ENCODE data around the gene VEZT.

VEZT gene

GRCh38 chr12:95282266-95282665, 64.7 kb downstream of the VEZT start:
- TF ChIP-seq SIN3A (IDR thresholded peaks at IDR 0.05; ENCODE audit: borderline replicate concordance, insufficient read depth, low read length) (no peak), FOXP2 (optimal IDR thresholded peaks at IDR 0.05; ENCODE audit: borderline replicate concordance, extremely low read depth, extremely low read length, insufficient read depth) (no peak), TAF1 (IDR thresholded peaks at IDR 0.05; ENCODE audit: borderline replicate concordance, insufficient read depth, low read length) (no peak), REST (IDR thresholded peaks at IDR 0.05; ENCODE audit: insufficient read depth in 1 of 2, low read depth in 2 of 2, low read length in 2 of 2) (no peak), POLR2AphosphoS5 (IDR thresholded peaks at IDR 0.05; ENCODE audit: low read depth, low read length) (no peak)

DNA sequence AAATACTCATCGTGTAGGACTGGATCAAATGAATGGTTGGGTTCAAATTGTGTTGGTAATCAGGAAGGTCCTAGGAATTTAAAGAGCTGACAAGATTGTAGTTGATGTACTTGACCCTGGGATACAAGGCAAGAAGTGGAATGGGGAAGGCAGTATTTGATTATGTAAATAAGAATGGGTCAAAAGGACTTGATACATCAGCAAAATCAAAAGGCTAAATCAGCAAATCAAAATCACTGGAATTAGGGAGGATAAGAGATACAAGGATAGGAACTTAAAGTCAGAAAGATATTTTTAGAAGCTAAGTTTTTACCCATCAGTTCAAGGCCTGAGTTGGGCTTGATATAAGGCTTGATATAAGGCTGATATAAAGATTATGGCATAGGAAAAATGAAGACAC, 65.8 kb downstream of the VEZT start:
- TF ChIP-seq REST (IDR thresholded peaks at IDR 0.05; ENCODE audit: insufficient read depth in 1 of 2, low read depth in 2 of 2, low read length in 2 of 2) (no peak), TAF1 (IDR thresholded peaks at IDR 0.05; ENCODE audit: borderline replicate concordance, insufficient read depth, low read length) (no peak), SIN3A (IDR thresholded peaks at IDR 0.05; ENCODE audit: borderline replicate concordance, insufficient read depth, low read length) (no peak), FOXP2 (optimal IDR thresholded peaks at IDR 0.05; ENCODE audit: borderline replicate concordance, extremely low read depth, extremely low read length, insufficient read depth) (no peak), POLR2AphosphoS5 (IDR thresholded peaks at IDR 0.05; ENCODE audit: low read depth, low read length) (no peak)

GRCh38 chr12:95286713-95287112, 69.1 kb downstream of the VEZT start:
- TF ChIP-seq REST (IDR thresholded peaks at IDR 0.05; ENCODE audit: insufficient read depth in 1 of 2, low read depth in 2 of 2, low read length in 2 of 2), result no peak
- no peak for TF ChIP-seq TAF1 (IDR thresholded peaks at IDR 0.05; ENCODE audit: borderline replicate concordance, insufficient read depth, low read length)
- no peak for TF ChIP-seq FOXP2 (optimal IDR thresholded peaks at IDR 0.05; ENCODE audit: borderline replicate concordance, extremely low read depth, extremely low read length, insufficient read depth)
- no peak for TF ChIP-seq SIN3A (IDR thresholded peaks at IDR 0.05; ENCODE audit: borderline replicate concordance, insufficient read depth, low read length)
- no peak for TF ChIP-seq POLR2AphosphoS5 (IDR thresholded peaks at IDR 0.05; ENCODE audit: low read depth, low read length)

GRCh38 chr12:95291501-95291900, 73.9 kb downstream of the VEZT start:
- TF ChIP-seq SIN3A (IDR thresholded peaks at IDR 0.05; ENCODE audit: borderline replicate concordance, insufficient read depth, low read length), result no peak
- TF ChIP-seq POLR2AphosphoS5 (IDR thresholded peaks at IDR 0.05; ENCODE audit: low read depth, low read length), result no peak
- TF ChIP-seq REST (IDR thresholded peaks at IDR 0.05; ENCODE audit: insufficient read depth in 1 of 2, low read depth in 2 of 2, low read length in 2 of 2), result no peak
- no peak for TF ChIP-seq FOXP2 (optimal IDR thresholded peaks at IDR 0.05; ENCODE audit: borderline replicate concordance, extremely low read depth, extremely low read length, insufficient read depth)
- no peak for TF ChIP-seq TAF1 (IDR thresholded peaks at IDR 0.05; ENCODE audit: borderline replicate concordance, insufficient read depth, low read length)

GRCh38 chr12:95298916-95299315, 81.3 kb downstream of the VEZT start:
- TF ChIP-seq POLR2AphosphoS5 (IDR thresholded peaks at IDR 0.05; ENCODE audit: low read depth, low read length) (no peak), FOXP2 (optimal IDR thresholded peaks at IDR 0.05; ENCODE audit: borderline replicate concordance, extremely low read depth, extremely low read length, insufficient read depth) (no peak), REST (IDR thresholded peaks at IDR 0.05; ENCODE audit: insufficient read depth in 1 of 2, low read depth in 2 of 2, low read length in 2 of 2) (no peak), SIN3A (IDR thresholded peaks at IDR 0.05; ENCODE audit: borderline replicate concordance, insufficient read depth, low read length) (no peak), TAF1 (IDR thresholded peaks at IDR 0.05; ENCODE audit: borderline replicate concordance, insufficient read depth, low read length) (no peak)

All from PFSK-1 (cell line).